Right cardiac atrium (tissue), 5 donors: ENCODE results near the gene APC. TPM values are rescaled to one million over a fixed set of nuclear protein-coding genes. Genes with fewer than 3 reads are reported as not detected.
A peak's percentile ranks its signal among the peaks of the same experiment; 100 is the strongest.

Experiments
- ATAC-seq, 2 donors: fragments of 200-7000 bp; cut with Tn5 transposase; one replicate each; pipeline versions ENCODE4 v1.8.0 to v1.9.1; 2020; ENCODE audit warnings: moderate library complexity in 2 of 2, mild to moderate bottlenecking in 1 of 2
- DNase-seq, 3 donors: peaks; one replicate each; pipeline ENCODE4 v3.0.0-alpha.2; 2020
- H3K27ac ChIP-seq: one replicate; pipeline ENCODE4 v1.5.1; 2013; ENCODE audit warnings: mild to moderate bottlenecking, low read length, control low read depth, moderate library complexity
- H3K27me3 ChIP-seq: one replicate; pipeline ENCODE4 v1.6.1; 2013; ENCODE audit not compliant: control insufficient read depth, insufficient read depth
- H3K4me1 ChIP-seq: one replicate; pipeline ENCODE4 v1.6.1; 2013; ENCODE audit warnings: low read length; ENCODE audit not compliant: control insufficient read depth, insufficient read depth
- H3K4me3 ChIP-seq: one replicate; pipeline ENCODE4 v1.5.1; 2013; ENCODE audit warnings: low read length, control low read depth
- H3K9me3 ChIP-seq: one replicate; pipeline ENCODE4 v1.6.1; 2013; ENCODE audit warnings: low read length; ENCODE audit not compliant: control insufficient read depth
- WGBS: extraction: QIAGEN DNeasy Blood & Tissue Kit; methylation state at CpG from one replicate; pipeline ENCODE4 v1.1.7; 2013; 5-methylcytosine and 5-hydroxymethylcytosine counted together
- intact Hi-C, 4 donors: fragments of 100-400 bp; cut with DNase I; formaldehyde crosslinking; loops; one replicate each; pipeline versions ENCODE4 v1.11.0 to v1.14.0; 2022 to 2023
- polyA plus RNA-seq: library from polyadenylated mRNA; stranded (reverse); fragments of 200-250 nt; gene quantifications from one replicate; pipeline ENCODE4 v1.2.3, GENCODE V29; 2013
- total RNA-seq, 4 donors: library from RNA; stranded (reverse); fragmentation: NEBNext Ultra II Directional; extraction: Animal tissue kit (Norgen Biotek cat#: 25700); gene quantifications; one replicate each; pipeline ENCODE4 v1.2.1, GENCODE V29; 2021
- donor health status: healthy with polysubstance abuse.
- donor health status: DM: no; HTN: yes; CAD: no.
- donor health status: DM: no; HTN: no; CAD: no.
- donor health status: DM: no; HTN: yes; CAD: no; lungs with severe emphysema.
- donor health status: DM: yes; HTN: yes; CAD: no.

The APC gene
- total and polyA plus RNA-seq, 5 donors = 5.4 to 46.3 (median 41.6) TPM

DNA sequence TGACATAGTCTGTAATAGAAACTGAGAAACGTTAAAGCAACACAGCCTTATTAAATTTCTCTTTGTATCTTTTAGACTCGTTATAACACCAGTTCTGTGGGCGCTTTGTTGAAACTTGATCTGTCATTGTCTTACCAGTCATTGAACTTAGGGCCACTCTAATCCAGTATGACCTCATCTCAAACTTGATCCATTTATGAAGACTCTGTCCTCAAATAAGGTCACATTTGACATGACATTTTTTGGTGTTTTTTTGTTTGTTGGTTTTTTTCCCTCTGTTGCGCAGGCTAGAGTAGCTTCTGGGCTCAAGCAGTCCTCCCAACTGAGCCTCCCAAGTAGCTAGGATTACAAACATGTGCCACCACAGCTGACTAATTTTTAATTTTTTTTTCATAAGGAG lies 5.9 kb downstream of the APC start:
- Histone ChIP-seq H3K4me1 (no peaks in the 10 kb centered on the region), H3K4me3 (no peak overlapping the region), H3K27ac (no peak overlapping the region), H3K27me3 (no peaks in the 10 kb centered on the region), H3K9me3 (no peaks in the 10 kb centered on the region)
- no peak for DNase-seq
- ATAC-seq = no peak
- 94% methylated on average over 4 of the region's 4 CpGs for WGBS
- intact Hi-C loops = no loop called here

GRCh38 chr5:112752335-112752734 lies 14.7 kb downstream of the APC start:
- H3K9me3 ChIP-seq = no peaks in the 10 kb centered on the region
- 59% methylated on average over 1 of the region's 1 CpG for WGBS
- no peak overlapping the region for H3K27ac ChIP-seq
- no peaks in the 10 kb centered on the region for H3K4me1 ChIP-seq
- no peak overlapping the region for H3K4me3 ChIP-seq
- DNase-seq = no peak
- no peak for ATAC-seq
- intact Hi-C loops = loop anchor here in 2 of 4 donors (10.0 kb wide), 1 partner anchor 48 kb away; no protein-coding TSS in a partner anchor
- no peaks in the 10 kb centered on the region for H3K27me3 ChIP-seq

GRCh38 chr5:112755703-112756102 lies 18.0 kb downstream of the APC start:
- DNase-seq = no peak
- Histone ChIP-seq H3K4me3 (no peak overlapping the region), H3K27ac (no peak overlapping the region), H3K9me3 (no peaks in the 10 kb centered on the region), H3K4me1 (no peaks in the 10 kb centered on the region), H3K27me3 (no peaks in the 10 kb centered on the region)
- intact Hi-C loops = loop anchor here (2.0 to 10.0 kb wide), 4 partner anchors 51 to 205 kb away; no protein-coding TSS in a partner anchor
- no peak for ATAC-seq
- 85% methylated on average over 2 of the region's 2 CpGs for WGBS

DNA sequence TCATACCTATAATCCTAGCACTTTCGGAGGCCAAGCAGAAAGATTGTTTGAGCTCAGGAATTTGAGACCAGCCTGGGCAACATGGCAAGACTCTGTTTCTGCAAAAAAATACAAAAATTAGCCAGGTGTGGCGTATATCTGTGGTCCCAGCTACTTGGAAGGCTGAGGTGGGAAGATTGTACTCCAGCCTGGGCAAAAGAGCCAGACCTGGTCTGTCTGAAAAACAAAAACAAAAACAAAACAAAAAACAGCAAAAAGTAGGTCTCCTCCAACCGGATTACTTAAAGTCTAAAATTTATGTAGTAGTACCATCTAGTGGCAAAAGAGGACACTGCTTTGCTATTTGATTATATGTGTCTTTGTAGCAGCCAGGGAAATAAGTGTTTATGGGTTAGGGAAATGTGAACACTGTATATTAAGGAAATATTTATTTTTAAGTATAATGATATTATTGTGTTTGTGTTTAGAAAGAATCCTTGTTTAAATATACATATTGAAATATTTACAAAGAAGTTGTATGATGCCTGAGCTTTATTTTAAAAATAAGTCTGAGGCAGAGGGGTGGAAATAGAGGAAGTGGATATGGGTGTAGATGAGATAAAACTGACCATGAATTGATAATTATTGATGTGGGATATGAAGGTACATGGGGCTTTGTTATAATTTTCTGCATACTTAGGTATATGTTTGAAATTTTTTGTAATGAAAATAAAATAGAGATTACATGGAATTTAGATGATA lies 20.0 kb downstream of the APC start:
- 38% methylated on average over 3 of the region's 3 CpGs for WGBS
- Histone ChIP-seq H3K4me3 (no peak overlapping the region), H3K27ac (peak overlapping the region; percentile 38), H3K9me3 (no peaks in the 10 kb centered on the region), H3K4me1 (no peaks in the 10 kb centered on the region), H3K27me3 (no peaks in the 10 kb centered on the region)
- peak; percentile 77 for ATAC-seq
- intact Hi-C loops = loop anchor here in 3 of 4 donors (2.0 to 10.0 kb wide), 4 partner anchors 53 to 207 kb away; no protein-coding TSS in a partner anchor
- DNase-seq = no peak

GRCh38 chr5:112758676-112759075 lies 21.0 kb downstream of the APC start:
- Histone ChIP-seq H3K27ac (no peak overlapping the region), H3K4me1 (no peaks in the 10 kb centered on the region), H3K4me3 (no peak overlapping the region), H3K9me3 (no peaks in the 10 kb centered on the region), H3K27me3 (no peaks in the 10 kb centered on the region)
- ATAC-seq (no peak), DNase-seq (no peak)
- 94% methylated on average over 7 of the region's 7 CpGs for WGBS
- intact Hi-C loops = loop anchor here in 3 of 4 donors (5.0 to 10.0 kb wide), 2 partner anchors 54 to 206 kb away; no protein-coding TSS in a partner anchor

- no peak for ATAC-seq
- intact Hi-C loops = loop anchor here in 1 of 4 donors (10.0 kb wide), 1 partner anchor 577 kb away; no protein-coding TSS in a partner anchor
- H3K4me3 ChIP-seq = no peak overlapping the region
- no peaks in the 10 kb centered on the region for H3K27me3 ChIP-seq
- 19% methylated on average over 1 of the region's 1 CpG for WGBS
- no peaks in the 10 kb centered on the region for H3K9me3 ChIP-seq
- H3K4me1 ChIP-seq = no peaks in the 10 kb centered on the region
- no peak overlapping the region for H3K27ac ChIP-seq
- DNase-seq = no peak
Observed at GRCh38 chr5:112762113-112762810, 24.6 kb downstream of the APC start.

DNA sequence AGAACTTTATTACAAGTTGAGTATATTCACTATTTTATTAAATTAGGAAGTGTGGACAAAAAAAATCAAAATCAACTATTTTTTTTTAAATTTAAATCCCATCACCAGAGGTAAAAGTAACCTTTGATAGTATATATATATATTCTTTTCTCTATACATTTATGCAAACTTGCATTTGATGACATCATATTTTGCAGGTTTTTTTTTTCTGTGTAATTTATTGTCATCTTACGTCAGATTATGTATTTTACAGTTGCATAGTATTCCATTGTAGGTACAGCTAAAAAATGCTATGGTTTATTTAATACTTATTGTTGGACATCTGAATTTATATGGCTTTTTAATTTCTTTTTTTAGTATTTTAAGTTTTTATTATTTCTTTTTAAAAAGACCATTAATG lies 25.5 kb downstream of the APC start:
- H3K9me3 ChIP-seq = no peaks in the 10 kb centered on the region
- H3K4me3 ChIP-seq = no peak overlapping the region
- WGBS = 97% methylated on average over 1 of the region's 1 CpG
- intact Hi-C loops = loop anchor here in 1 of 4 donors (10.0 kb wide), 1 partner anchor 578 kb away; no protein-coding TSS in a partner anchor
- no peaks in the 10 kb centered on the region for H3K4me1 ChIP-seq
- DNase-seq (no peak), ATAC-seq (no peak)
- H3K27me3 ChIP-seq = no peaks in the 10 kb centered on the region
- no peak overlapping the region for H3K27ac ChIP-seq

GRCh38 chr5:112772124-112772523 lies 34.4 kb downstream of the APC start:
- Histone ChIP-seq H3K9me3 (no peaks in the 10 kb centered on the region), H3K4me3 (no peak overlapping the region), H3K27me3 (no peaks in the 10 kb centered on the region), H3K4me1 (no peaks in the 10 kb centered on the region), H3K27ac (no peak overlapping the region)
- intact Hi-C loops = no loop called here
- DNase-seq (no peak), ATAC-seq (no peak)

GRCh38 chr5:112776301-112776856 lies 38.7 kb downstream of the APC start:
- no peaks in the 10 kb centered on the region for H3K9me3 ChIP-seq
- no peak overlapping the region for H3K27ac ChIP-seq
- no peaks in the 10 kb centered on the region for H3K4me1 ChIP-seq
- ATAC-seq = no peak
- no peak for DNase-seq
- intact Hi-C loops = no loop called here
- H3K27me3 ChIP-seq = no peaks in the 10 kb centered on the region
- H3K4me3 ChIP-seq = no peak overlapping the region
- 88% methylated on average over 3 of the region's 3 CpGs for WGBS

DNA sequence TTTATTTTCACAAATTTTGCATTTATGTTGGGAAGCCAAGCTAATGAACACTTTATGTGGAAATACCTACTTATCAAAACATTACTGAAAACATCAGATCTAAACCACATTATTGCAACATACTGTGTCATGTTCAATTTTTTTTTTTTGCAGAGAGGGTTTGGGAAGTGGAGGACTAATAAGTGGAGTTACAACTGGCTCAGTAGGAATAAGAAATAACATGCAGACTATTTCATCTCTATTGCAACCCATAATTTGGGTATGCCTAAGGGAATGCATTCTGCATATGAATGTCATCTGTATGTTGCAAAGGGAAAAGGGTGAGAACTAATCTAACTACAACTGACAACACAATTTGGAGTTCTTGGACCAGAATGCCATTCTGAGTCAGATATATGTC lies 41.8 kb downstream of the APC start:
- no peak overlapping the region for H3K4me3 ChIP-seq
- no peaks in the 10 kb centered on the region for H3K27me3 ChIP-seq
- ATAC-seq = no peak
- H3K9me3 ChIP-seq = no peaks in the 10 kb centered on the region
- no peak overlapping the region for H3K27ac ChIP-seq
- H3K4me1 ChIP-seq = no peaks in the 10 kb centered on the region
- DNase-seq = no peak
- intact Hi-C loops = no loop called here

GRCh38 chr5:112784726-112785125 lies 47.0 kb downstream of the APC start:
- H3K27me3 ChIP-seq = no peaks in the 10 kb centered on the region
- H3K4me3 ChIP-seq = no peak overlapping the region
- intact Hi-C loops = no loop called here
- no peaks in the 10 kb centered on the region for H3K4me1 ChIP-seq
- 93% methylated on average over 2 of the region's 2 CpGs for WGBS
- H3K9me3 ChIP-seq = no peaks in the 10 kb centered on the region
- no peak overlapping the region for H3K27ac ChIP-seq
- ATAC-seq (no peak), DNase-seq (no peak)
